PC-3 (cell line): ENCODE results near the gene ATP13A3. TPM values are rescaled to one million over a fixed set of nuclear protein-coding genes. Genes with fewer than 3 reads are reported as not detected.

Source experiments
- ATAC-seq: fragments of 200-7000 bp; cut with Tn5 transposase; 2 replicates; pipeline ENCODE4 v1.9.1; 2020; ENCODE audit warnings: mild to moderate bottlenecking, moderate library complexity
- BruUV-seq: library from RNA; stranded (reverse); fragments of 400-500 nt; replicated peaks from 2 replicates; lab custom pipeline; 2021; lab: Mats Ljungman, UMichigan
- CTCF ChIA-PET: fragments of 300-600 bp; sonication (Branson Sonifier 250); formaldehyde crosslinking; loops from one replicate; lab custom pipeline; 2022; ENCODE audit warnings: antibody characterized with exemption; lab: Charles Lee
- POLR2A ChIA-PET: fragments of 300-600 bp; sonication (Branson Sonifier 250); formaldehyde crosslinking; loops from one replicate; lab custom pipeline; 2022; ENCODE audit warnings: antibody characterized with exemption; ENCODE audit not compliant: unreplicated experiment; lab: Charles Lee
- DNase-seq: peaks from one replicate; pipeline ENCODE4 v3.0.0-alpha.2; 2015
- H2AFZ ChIP-seq: fragments of 300-600 bp; sonication (generic); 2 replicates; pipeline ENCODE4 v1.6.0; 2016; ENCODE audit warnings: antibody characterized with exemption, low read length
- H3F3A ChIP-seq: fragments of 300-600 bp; sonication (generic); one replicate; pipeline ENCODE4 v1.6.0; 2017; ENCODE audit warnings: antibody characterized with exemption, low read length, control low read depth, mild to moderate bottlenecking; ENCODE audit not compliant: unreplicated experiment
- H3K27ac ChIP-seq: fragments of 300-600 bp; sonication (generic); 2 replicates; pipeline ENCODE4 v1.5.1; 2016; ENCODE audit warnings: mild to moderate bottlenecking, low read length
- H3K27me3 ChIP-seq: fragments of 300-600 bp; sonication (generic); 2 replicates; pipeline ENCODE4 v1.6.1; 2016; ENCODE audit warnings: low read length, mixed read lengths
- H3K36me3 ChIP-seq: fragments of 300-600 bp; sonication (generic); 2 replicates; pipeline ENCODE4 v1.6.1; 2016; ENCODE audit warnings: low read depth, mixed run types, low read length, mixed read lengths
- H3K4me1 ChIP-seq: fragments of 300-600 bp; sonication (generic); 2 replicates; pipeline ENCODE4 v1.5.1; 2016; ENCODE audit warnings: low read length; ENCODE audit not compliant: insufficient read depth
- H3K4me2 ChIP-seq: fragments of 300-600 bp; sonication (generic); 2 replicates; pipeline ENCODE4 v1.6.0; 2016; ENCODE audit warnings: low read length
- H3K4me3 ChIP-seq: fragments of 300-600 bp; sonication (generic); 2 replicates; pipeline ENCODE4 v1.5.1; 2016; ENCODE audit warnings: mild to moderate bottlenecking, low read length, mixed read lengths
- H3K79me2 ChIP-seq: fragments of 300-600 bp; sonication (generic); 2 replicates; pipeline ENCODE4 v1.6.1; 2017; ENCODE audit warnings: low read length, mixed read lengths
- H3K9ac ChIP-seq: fragments of 300-600 bp; sonication (generic); 2 replicates; pipeline ENCODE4 v1.6.0; 2016; ENCODE audit warnings: mild to moderate bottlenecking, low read length
- H3K9me2 ChIP-seq: fragments of 300-600 bp; sonication (generic); replicated peaks from 2 replicates; pipeline ENCODE4 v1.6.1; 2016; ENCODE audit warnings: mixed run types, low read length, mixed read lengths
- H3K9me3 ChIP-seq: fragments of 300-600 bp; sonication (generic); 2 replicates; pipeline ENCODE4 v1.6.1; 2016; ENCODE audit warnings: low read length, mixed read lengths
- H4K20me1 ChIP-seq: fragments of 300-600 bp; sonication (generic); 2 replicates; pipeline ENCODE4 v1.6.1; 2016; ENCODE audit warnings: low read length, mixed read lengths
- CTCF ChIP-seq: fragments of 300-600 bp; sonication (generic); conservative IDR thresholded peaks from 2 replicates; pipeline ENCODE4 v1.5.1; 2017; ENCODE audit warnings: antibody characterized with exemption, low read depth, mild to moderate bottlenecking, low read length
- EZH2 ChIP-seq: fragments of 300-600 bp; sonication (generic); IDR thresholded peaks from one replicate; pipeline ENCODE4 v1.6.1; 2017; ENCODE audit warnings: antibody characterized with exemption, mild to moderate bottlenecking, low read length; ENCODE audit not compliant: unreplicated experiment
- EZH2phosphoT487 ChIP-seq: fragments of 300-600 bp; sonication (generic); IDR thresholded peaks from 2 replicates; pipeline ENCODE4 v1.6.1; 2018; ENCODE audit warnings: mild to moderate bottlenecking, antibody characterized with exemption, low read length, borderline replicate concordance
- intact Hi-C: fragments of 100-400 bp; cut with micrococcal nuclease; formaldehyde crosslinking; loops from 2 replicates; pipeline ENCODE4 v1.9.0; 2023
- total RNA-seq: library from RNA; depleted of rRNA; stranded (reverse); fragments of >200 nt; gene quantifications from 2 replicates; pipeline ENCODE4 v1.2.3, GENCODE V29; 2014

The ATP13A3 gene
- total RNA-seq, 1 experiment from 2014 or later: 69.4 TPM

GRCh38 chr3:194446172-194446571 lies 40.6 kb downstream of the ATP13A3 start:
- no TSS peak for BruUV-seq
- Histone ChIP-seq H3K27ac (no peak overlapping the region), H3K9me2 (no peaks in the 10 kb centered on the region), H3F3A (no peaks in the 10 kb centered on the region), H3K79me2 (no peaks in the 10 kb centered on the region), H3K9me3 (no peaks in the 10 kb centered on the region), H3K9ac (no peak overlapping the region), H3K4me3 (no peak overlapping the region), H3K4me2 (no peak overlapping the region), H2AFZ (no peak overlapping the region), H3K27me3 (no peaks in the 10 kb centered on the region), H4K20me1 (no peaks in the 10 kb centered on the region), H3K36me3 (peaks cover 42% of the 10 kb centered on the region), H3K4me1 (peaks cover 16% of the 10 kb centered on the region)
- no peak for ATAC-seq
- intact Hi-C loops: no loop called here
- POLR2A ChIA-PET: no interaction called here
- DNase-seq: no peak
- TF ChIP-seq CTCF (no peak), EZH2 (no peak), EZH2phosphoT487 (no peak)
- CTCF ChIA-PET: no interaction called here

DNA sequence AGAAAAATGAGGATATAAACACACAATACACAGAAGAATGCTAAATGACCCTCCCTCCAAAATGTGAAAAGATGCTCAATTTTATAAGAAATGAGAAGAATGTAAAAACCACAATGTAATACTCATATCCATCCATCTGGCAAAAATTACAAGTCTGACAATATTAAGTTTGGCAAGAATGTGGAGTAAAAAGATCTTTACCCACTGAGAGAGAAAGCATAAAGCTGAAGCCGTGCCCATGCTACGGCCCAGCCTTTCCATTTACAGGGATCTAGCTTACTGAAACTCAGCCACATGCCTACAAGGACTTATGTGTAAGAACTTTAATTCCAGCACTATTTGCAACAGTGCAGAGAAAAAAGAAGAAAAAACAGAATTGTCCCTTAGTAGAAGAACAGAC lies 42.9 kb downstream of the ATP13A3 start:
- Histone ChIP-seq H3K79me2 (no peaks in the 10 kb centered on the region), H3K4me2 (no peak overlapping the region), H3K9me2 (no peaks in the 10 kb centered on the region), H2AFZ (no peak overlapping the region), H3K9ac (no peak overlapping the region), H3F3A (no peaks in the 10 kb centered on the region), H3K27ac (no peak overlapping the region), H4K20me1 (no peaks in the 10 kb centered on the region), H3K4me1 (no peaks in the 10 kb centered on the region), H3K27me3 (no peaks in the 10 kb centered on the region), H3K4me3 (no peak overlapping the region), H3K9me3 (no peaks in the 10 kb centered on the region), H3K36me3 (peaks cover 42% of the 10 kb centered on the region)
- DNase-seq (no peak), ATAC-seq (no peak)
- no TSS peak for BruUV-seq
- no peak for TF ChIP-seq EZH2phosphoT487
- no peak for TF ChIP-seq EZH2
- no peak for TF ChIP-seq CTCF
- CTCF ChIA-PET: no interaction called here
- POLR2A ChIA-PET: no interaction called here
- intact Hi-C loops: no loop called here

DNA sequence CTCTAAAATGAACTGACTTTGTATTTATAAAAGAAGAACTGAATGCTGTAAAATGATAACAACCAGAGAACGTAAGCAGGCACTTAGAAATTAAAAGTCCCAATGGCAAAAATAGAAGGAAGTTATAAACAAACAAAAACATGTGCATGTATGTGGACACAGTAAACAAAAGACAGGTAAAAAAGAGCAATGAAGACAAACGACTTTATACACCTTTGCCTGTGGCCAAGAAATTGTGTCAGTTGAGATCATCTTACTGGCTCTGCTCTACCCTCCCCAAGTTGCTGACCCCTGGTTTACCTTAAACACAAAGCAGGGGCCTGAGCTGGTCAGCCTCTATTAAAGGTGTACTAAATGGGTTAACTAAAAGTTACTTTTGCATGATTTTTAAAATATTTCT lies 46.0 kb downstream of the ATP13A3 start:
- ChIA-PET CTCF (no interaction called here), POLR2A (no interaction called here)
- H3K4me3 ChIP-seq: no peak overlapping the region
- H2AFZ ChIP-seq: no peak overlapping the region
- H3K9me3 ChIP-seq: no peaks in the 10 kb centered on the region
- no peaks in the 10 kb centered on the region for H3K4me1 ChIP-seq
- no peak overlapping the region for H3K27ac ChIP-seq
- H3F3A ChIP-seq: no peaks in the 10 kb centered on the region
- no peak overlapping the region for H3K9ac ChIP-seq
- intact Hi-C loops: no loop called here
- no peaks in the 10 kb centered on the region for H3K9me2 ChIP-seq
- TF ChIP-seq EZH2: no peak
- no peak for TF ChIP-seq EZH2phosphoT487
- ATAC-seq (no peak), DNase-seq (no peak)
- H3K27me3 ChIP-seq: no peaks in the 10 kb centered on the region
- H3K36me3 ChIP-seq: peaks cover 35% of the 10 kb centered on the region
- H3K4me2 ChIP-seq: no peak overlapping the region
- H3K79me2 ChIP-seq: no peaks in the 10 kb centered on the region
- BruUV-seq: no TSS peak
- H4K20me1 ChIP-seq: no peaks in the 10 kb centered on the region
